Measurements from ENCODE around the gene CYB5R3.

CYB5R3 gene

GRCh38 chr22:42636506-42636905 is 12.7 kb downstream of the CYB5R3 start:
- Histone ChIP-seq H3K36me3 (ENCODE audit: control insufficient read depth, insufficient read depth, low read length) (peaks cover 10% of the 10 kb centered on the region), H3K27ac (ENCODE audit: insufficient read depth, low read depth, low read length, poor library complexity, severe bottlenecking) (no peak overlapping the region), H3K27me3 (ENCODE audit: control insufficient read depth, insufficient read depth, low read length, poor library complexity, severe bottlenecking) (no peaks in the 10 kb centered on the region), H3K4me3 (ENCODE audit: insufficient read depth, low read depth, low read length) (no peak overlapping the region), H3K4me1 (ENCODE audit: control insufficient read depth, insufficient read depth, low read length) (no peaks in the 10 kb centered on the region), H3K9me3 (ENCODE audit: control insufficient read depth, low read length) (no peaks in the 10 kb centered on the region)
- 94% methylated on average over 17 of the region's 17 CpGs for WGBS, 2 experiments

DNA sequence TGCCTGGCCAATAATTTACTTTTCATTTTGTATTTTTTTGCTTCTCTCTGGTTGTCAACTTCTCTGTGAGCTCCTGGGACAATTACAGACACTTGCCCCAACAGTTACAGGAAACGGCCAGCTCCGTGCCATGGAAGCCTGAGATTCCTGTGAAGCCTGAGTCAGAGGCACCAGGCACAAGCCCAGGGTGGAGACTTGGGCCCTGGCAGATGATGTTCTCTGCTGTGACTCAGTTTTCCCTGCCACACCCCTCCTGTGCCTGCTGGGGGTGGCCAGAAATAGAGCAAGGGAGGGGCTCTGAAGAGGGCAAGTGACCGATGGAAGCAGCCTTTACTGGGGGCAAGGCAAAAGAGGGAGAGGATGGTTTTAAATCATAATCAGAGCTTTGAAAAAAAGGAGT is 13.7 kb downstream of the CYB5R3 start:
- Histone ChIP-seq H3K9me3 (ENCODE audit: control insufficient read depth, low read length) (no peaks in the 10 kb centered on the region), H3K27me3 (ENCODE audit: control insufficient read depth, insufficient read depth, low read length, poor library complexity, severe bottlenecking) (no peaks in the 10 kb centered on the region), H3K36me3 (ENCODE audit: control insufficient read depth, insufficient read depth, low read length) (peaks cover 18% of the 10 kb centered on the region), H3K27ac (ENCODE audit: insufficient read depth, low read depth, low read length, poor library complexity, severe bottlenecking) (no peak overlapping the region), H3K4me1 (ENCODE audit: control insufficient read depth, insufficient read depth, low read length) (no peaks in the 10 kb centered on the region), H3K4me3 (ENCODE audit: insufficient read depth, low read depth, low read length) (no peak overlapping the region)
- 94 to 95% methylated on average over 3 of the region's 3 CpGs for WGBS, 2 experiments

- Histone ChIP-seq H3K4me3 (ENCODE audit: insufficient read depth, low read depth, low read length) (no peak overlapping the region), H3K36me3 (ENCODE audit: control insufficient read depth, insufficient read depth, low read length) (peaks cover 27% of the 10 kb centered on the region), H3K27me3 (ENCODE audit: control insufficient read depth, insufficient read depth, low read length, poor library complexity, severe bottlenecking) (no peaks in the 10 kb centered on the region), H3K9me3 (ENCODE audit: control insufficient read depth, low read length) (no peaks in the 10 kb centered on the region), H3K4me1 (ENCODE audit: control insufficient read depth, insufficient read depth, low read length) (no peaks in the 10 kb centered on the region), H3K27ac (ENCODE audit: insufficient read depth, low read depth, low read length, poor library complexity, severe bottlenecking) (no peak overlapping the region)
- WGBS, 2 experiments = 96 to 99% methylated on average over 8 to 9 of the region's 9 CpGs
Measured at GRCh38 chr22:42633013-42633412, 16.2 kb downstream of the CYB5R3 start.

GRCh38 chr22:42632096-42632495 is 17.1 kb downstream of the CYB5R3 start:
- H3K4me1 ChIP-seq (ENCODE audit: control insufficient read depth, insufficient read depth, low read length) = no peaks in the 10 kb centered on the region
- peaks cover 32% of the 10 kb centered on the region for H3K36me3 ChIP-seq (ENCODE audit: control insufficient read depth, insufficient read depth, low read length)
- no peaks in the 10 kb centered on the region for H3K9me3 ChIP-seq (ENCODE audit: control insufficient read depth, low read length)
- no peak overlapping the region for H3K4me3 ChIP-seq (ENCODE audit: insufficient read depth, low read depth, low read length)
- H3K27me3 ChIP-seq (ENCODE audit: control insufficient read depth, insufficient read depth, low read length, poor library complexity, severe bottlenecking) = no peaks in the 10 kb centered on the region
- H3K27ac ChIP-seq (ENCODE audit: insufficient read depth, low read depth, low read length, poor library complexity, severe bottlenecking) = no peak overlapping the region
- 91 to 92% methylated on average over 13 of the region's 13 CpGs for WGBS, 2 experiments

- Histone ChIP-seq H3K36me3 (ENCODE audit: control insufficient read depth, insufficient read depth, low read length) (peaks cover 35% of the 10 kb centered on the region), H3K4me1 (ENCODE audit: control insufficient read depth, insufficient read depth, low read length) (no peaks in the 10 kb centered on the region)
Measured at GRCh38 chr22:42630901-42631602, 18.1 kb downstream of the CYB5R3 start.

DNA sequence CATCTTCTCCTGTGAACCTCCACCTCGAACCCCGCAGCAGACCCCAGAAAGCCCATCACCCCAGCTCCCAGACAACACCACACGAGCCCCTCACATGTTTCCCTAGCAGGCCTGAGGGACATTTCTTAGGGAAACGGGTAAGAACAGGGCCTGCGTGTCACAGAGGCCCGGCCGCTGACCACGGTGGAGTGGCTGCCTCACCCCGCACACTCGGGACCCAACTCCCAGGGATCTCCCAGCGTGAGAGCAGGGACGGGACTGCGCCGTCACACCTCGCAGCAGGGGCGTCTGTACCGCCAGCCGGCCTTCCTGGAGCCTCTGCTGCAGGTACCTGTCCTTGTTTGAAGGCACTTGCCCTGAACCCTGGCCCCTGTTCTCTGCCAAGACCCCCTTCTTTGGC is 19.0 kb downstream of the CYB5R3 start:
- H3K36me3 ChIP-seq (ENCODE audit: control insufficient read depth, insufficient read depth, low read length) = peaks cover 35% of the 10 kb centered on the region
- no peak overlapping the region for H3K4me3 ChIP-seq (ENCODE audit: insufficient read depth, low read depth, low read length)
- H3K27ac ChIP-seq (ENCODE audit: insufficient read depth, low read depth, low read length, poor library complexity, severe bottlenecking) = no peak overlapping the region
- H3K27me3 ChIP-seq (ENCODE audit: control insufficient read depth, insufficient read depth, low read length, poor library complexity, severe bottlenecking) = no peaks in the 10 kb centered on the region
- no peaks in the 10 kb centered on the region for H3K9me3 ChIP-seq (ENCODE audit: control insufficient read depth, low read length)
- H3K4me1 ChIP-seq (ENCODE audit: control insufficient read depth, insufficient read depth, low read length) = no peaks in the 10 kb centered on the region
- WGBS, 2 experiments = 95 to 96% methylated on average over 18 of the region's 18 CpGs

More at GRCh38 chr22:42630901-42631602, 18.1 kb downstream of the CYB5R3 start:
- WGBS, 2 experiments = 93% methylated on average over 28 of the region's 28 CpGs
- no peak overlapping the region for H3K27ac ChIP-seq (ENCODE audit: insufficient read depth, low read depth, low read length, poor library complexity, severe bottlenecking)
- H3K4me3 ChIP-seq (ENCODE audit: insufficient read depth, low read depth, low read length) = no peak overlapping the region
- H3K9me3 ChIP-seq (ENCODE audit: control insufficient read depth, low read length) = no peaks in the 10 kb centered on the region
- H3K27me3 ChIP-seq (ENCODE audit: control insufficient read depth, insufficient read depth, low read length, poor library complexity, severe bottlenecking) = no peaks in the 10 kb centered on the region

- Histone ChIP-seq H3K27ac (ENCODE audit: insufficient read depth, low read depth, low read length, poor library complexity, severe bottlenecking) (no peak overlapping the region), H3K27me3 (ENCODE audit: control insufficient read depth, insufficient read depth, low read length, poor library complexity, severe bottlenecking) (no peaks in the 10 kb centered on the region), H3K4me3 (ENCODE audit: insufficient read depth, low read depth, low read length) (no peak overlapping the region), H3K9me3 (ENCODE audit: control insufficient read depth, low read length) (no peaks in the 10 kb centered on the region), H3K4me1 (ENCODE audit: control insufficient read depth, insufficient read depth, low read length) (no peaks in the 10 kb centered on the region), H3K36me3 (ENCODE audit: control insufficient read depth, insufficient read depth, low read length) (peaks cover 32% of the 10 kb centered on the region)
- WGBS, 2 experiments = 93 to 95% methylated on average over 9 of the region's 9 CpGs
Measured at GRCh38 chr22:42627981-42628380, 21.2 kb downstream of the CYB5R3 start.

- no peak overlapping the region for H3K4me3 ChIP-seq (ENCODE audit: insufficient read depth, low read depth, low read length)
- H3K9me3 ChIP-seq (ENCODE audit: control insufficient read depth, low read length) = no peaks in the 10 kb centered on the region
- H3K27me3 ChIP-seq (ENCODE audit: control insufficient read depth, insufficient read depth, low read length, poor library complexity, severe bottlenecking) = no peaks in the 10 kb centered on the region
- 95 to 97% methylated on average over 25 of the region's 25 CpGs for WGBS, 2 experiments
- no peak overlapping the region for H3K27ac ChIP-seq (ENCODE audit: insufficient read depth, low read depth, low read length, poor library complexity, severe bottlenecking)
- H3K36me3 ChIP-seq (ENCODE audit: control insufficient read depth, insufficient read depth, low read length) = peaks cover 34% of the 10 kb centered on the region
- no peaks in the 10 kb centered on the region for H3K4me1 ChIP-seq (ENCODE audit: control insufficient read depth, insufficient read depth, low read length)
Measured at GRCh38 chr22:42626951-42627625, 22.1 kb downstream of the CYB5R3 start.

DNA sequence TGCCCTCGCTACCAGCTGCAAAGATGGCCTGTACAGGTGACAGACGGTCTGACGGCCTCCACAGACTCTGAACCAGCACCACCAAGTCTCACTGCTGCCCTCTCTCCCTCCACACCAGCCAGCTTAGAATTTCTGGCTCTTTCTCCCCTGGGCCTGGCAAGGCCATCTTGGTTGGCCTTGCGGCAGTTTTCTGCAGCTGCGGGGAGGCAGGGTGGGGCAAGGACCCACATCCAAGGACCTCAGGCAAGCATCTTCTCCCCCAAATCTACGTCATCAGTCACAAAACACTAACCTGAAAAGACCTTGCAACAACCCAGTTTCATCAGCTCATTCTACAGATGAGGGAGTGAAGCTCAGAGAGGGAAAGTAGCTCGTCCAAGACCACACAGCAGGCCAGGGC is 22.8 kb downstream of the CYB5R3 start:
- Histone ChIP-seq H3K27ac (ENCODE audit: insufficient read depth, low read depth, low read length, poor library complexity, severe bottlenecking) (no peak overlapping the region), H3K27me3 (ENCODE audit: control insufficient read depth, insufficient read depth, low read length, poor library complexity, severe bottlenecking) (no peaks in the 10 kb centered on the region), H3K4me1 (ENCODE audit: control insufficient read depth, insufficient read depth, low read length) (no peaks in the 10 kb centered on the region), H3K4me3 (ENCODE audit: insufficient read depth, low read depth, low read length) (no peak overlapping the region), H3K9me3 (ENCODE audit: control insufficient read depth, low read length) (no peaks in the 10 kb centered on the region), H3K36me3 (ENCODE audit: control insufficient read depth, insufficient read depth, low read length) (peaks cover 34% of the 10 kb centered on the region)
- WGBS, 2 experiments = 93 to 95% methylated on average over 7 of the region's 7 CpGs

DNA sequence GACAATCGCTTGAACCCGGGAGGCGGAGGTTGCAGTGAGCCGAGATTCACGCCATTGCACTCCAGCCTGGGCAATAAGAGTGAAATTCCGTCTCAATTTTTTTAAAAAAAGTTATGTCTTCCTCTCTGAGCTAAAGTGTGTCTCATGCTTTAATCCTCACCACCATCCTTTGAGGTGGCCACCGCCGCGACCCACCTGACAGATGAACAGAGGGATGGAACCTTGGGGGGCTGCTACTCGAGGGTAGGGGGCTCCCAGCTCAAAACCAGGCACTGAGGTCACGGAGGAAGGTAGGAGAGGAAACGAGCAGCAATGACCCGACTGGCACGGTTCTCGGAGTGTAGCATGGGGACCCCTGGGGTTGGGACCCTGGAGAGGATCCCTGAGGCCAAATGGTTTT is 23.8 kb downstream of the CYB5R3 start:
- Histone ChIP-seq H3K4me1 (ENCODE audit: control insufficient read depth, insufficient read depth, low read length) (no peaks in the 10 kb centered on the region), H3K4me3 (ENCODE audit: insufficient read depth, low read depth, low read length) (no peak overlapping the region), H3K27me3 (ENCODE audit: control insufficient read depth, insufficient read depth, low read length, poor library complexity, severe bottlenecking) (no peaks in the 10 kb centered on the region), H3K27ac (ENCODE audit: insufficient read depth, low read depth, low read length, poor library complexity, severe bottlenecking) (no peak overlapping the region), H3K36me3 (ENCODE audit: control insufficient read depth, insufficient read depth, low read length) (peaks cover 25% of the 10 kb centered on the region), H3K9me3 (ENCODE audit: control insufficient read depth, low read length) (no peaks in the 10 kb centered on the region)
- 93 to 95% methylated on average over 15 of the region's 15 CpGs for WGBS, 2 experiments
